Uterus (tissue), 2 donors: ENCODE measurements around the gene DCTD.

Source experiments
- POLR2A ChIP-seq, 2 donors: fragments of 450-650 bp; IDR thresholded peaks; one replicate each; pipeline ENCODE4 v1.6.1; 2016; ENCODE audit warnings: antibody characterized with exemption in 2 of 2, mild to moderate bottlenecking in 1 of 2, moderate library complexity in 1 of 2
- TF ChIP-seq, protein P1 (sequence below), 4 experiments: fragments of 200-600 bp in 2 of 4; fragments of 450-650 bp in 2 of 4; sonication (generic) in 2 of 4; IDR thresholded peaks; one replicate each; pipeline ENCODE4 v1.5.1; 2016 to 2019; ENCODE audit warnings: antibody characterized with exemption in 4 of 4, mild to moderate bottlenecking in 2 of 4, moderate library complexity in 1 of 4

DNA sequence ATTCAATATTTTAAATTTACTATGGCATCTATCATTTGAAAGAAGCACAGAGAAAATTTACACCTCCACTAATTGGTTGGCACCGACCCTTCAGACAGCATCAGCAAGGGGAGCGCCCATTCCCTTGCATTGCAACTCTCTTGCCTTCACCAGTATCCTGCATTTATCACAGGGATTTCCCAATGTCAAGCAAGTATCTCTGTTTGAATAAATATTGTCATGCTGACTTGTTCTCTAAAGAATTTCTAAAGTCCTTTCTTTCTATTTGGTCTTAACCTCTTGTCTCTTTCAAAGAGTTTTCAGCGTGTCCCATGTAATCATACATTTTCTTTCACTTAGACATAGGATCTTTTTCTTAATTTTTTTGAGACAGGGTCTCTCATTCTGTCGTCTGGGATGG is 10.4 kb downstream of the DCTD start:
- TF ChIP-seq, protein P1, sequence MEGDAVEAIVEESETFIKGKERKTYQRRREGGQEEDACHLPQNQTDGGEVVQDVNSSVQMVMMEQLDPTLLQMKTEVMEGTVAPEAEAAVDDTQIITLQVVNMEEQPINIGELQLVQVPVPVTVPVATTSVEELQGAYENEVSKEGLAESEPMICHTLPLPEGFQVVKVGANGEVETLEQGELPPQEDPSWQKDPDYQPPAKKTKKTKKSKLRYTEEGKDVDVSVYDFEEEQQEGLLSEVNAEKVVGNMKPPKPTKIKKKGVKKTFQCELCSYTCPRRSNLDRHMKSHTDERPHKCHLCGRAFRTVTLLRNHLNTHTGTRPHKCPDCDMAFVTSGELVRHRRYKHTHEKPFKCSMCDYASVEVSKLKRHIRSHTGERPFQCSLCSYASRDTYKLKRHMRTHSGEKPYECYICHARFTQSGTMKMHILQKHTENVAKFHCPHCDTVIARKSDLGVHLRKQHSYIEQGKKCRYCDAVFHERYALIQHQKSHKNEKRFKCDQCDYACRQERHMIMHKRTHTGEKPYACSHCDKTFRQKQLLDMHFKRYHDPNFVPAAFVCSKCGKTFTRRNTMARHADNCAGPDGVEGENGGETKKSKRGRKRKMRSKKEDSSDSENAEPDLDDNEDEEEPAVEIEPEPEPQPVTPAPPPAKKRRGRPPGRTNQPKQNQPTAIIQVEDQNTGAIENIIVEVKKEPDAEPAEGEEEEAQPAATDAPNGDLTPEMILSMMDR (IDR thresholded peaks at IDR 0.05): no peak
- TF ChIP-seq POLR2A (IDR thresholded peaks at IDR 0.05): no peak
